HepG2 (cell line): ENCODE results near the gene OXLD1. TPM values are rescaled to one million over a fixed set of nuclear protein-coding genes. Genes with fewer than 3 reads are reported as not detected.
A peak's percentile ranks its signal among the peaks of the same experiment; 100 is the strongest.

Experiments
- BCL6 ChIP-seq: IDR thresholded peaks from 2 replicates; pipeline ENCODE4 v1.6.1; 2016; ENCODE audit warnings: missing genetic modification reagents, missing compliant biosample characterization
- LCORL ChIP-seq, 2 experiments: fragments of 450-650 bp in 1 of 2; sonication (generic) in 1 of 2; formaldehyde crosslinking in 1 of 2; IDR thresholded peaks; 2 replicates each; pipeline versions ENCODE4 v1.5.0 to v1.6.1; 2017 to 2020; ENCODE audit warnings: antibody characterized with exemption in 1 of 2, missing genetic modification reagents in 1 of 2
- MLLT10 ChIP-seq: sonication (generic); formaldehyde crosslinking; IDR thresholded peaks from 2 replicates; pipeline ENCODE4 v1.4.0; 2020; ENCODE audit warnings: missing genetic modification reagents
- MXD4 ChIP-seq: IDR thresholded peaks from 2 replicates; pipeline ENCODE4 v1.6.1; 2016; ENCODE audit warnings: mild to moderate bottlenecking, missing biosample characterization, missing genetic modification reagents
- NFE2 ChIP-seq: sonication (generic); formaldehyde crosslinking; IDR thresholded peaks from 2 replicates; pipeline ENCODE4 v1.4.0; 2020; ENCODE audit warnings: missing genetic modification reagents
- POGZ ChIP-seq: sonication (generic); formaldehyde crosslinking; IDR thresholded peaks from 2 replicates; pipeline ENCODE4 v1.4.0; 2020; ENCODE audit warnings: mild to moderate bottlenecking, missing genetic modification reagents
- PRDM15 ChIP-seq: sonication (generic); formaldehyde crosslinking; IDR thresholded peaks from 2 replicates; pipeline ENCODE4 v1.4.0; 2020; ENCODE audit warnings: missing genetic modification reagents
- SOX6 ChIP-seq, 2 experiments: fragments of 450-650 bp in 1 of 2; sonication (generic) in 1 of 2; formaldehyde crosslinking in 1 of 2; IDR thresholded peaks; 2 replicates each; pipeline versions ENCODE4 v1.4.0 to v1.6.1; 2017 to 2020; ENCODE audit warnings: antibody characterized with exemption in 1 of 2, mild to moderate bottlenecking in 1 of 2, missing genetic modification reagents in 1 of 2
- TFE3 ChIP-seq: IDR thresholded peaks from 2 replicates; pipeline ENCODE4 v1.6.1; 2016
- ZIK1 ChIP-seq: sonication (generic); formaldehyde crosslinking; IDR thresholded peaks from 2 replicates; pipeline ENCODE4 v1.5.0; 2020; ENCODE audit warnings: mild to moderate bottlenecking, low read depth, missing genetic modification reagents, borderline replicate concordance
- ZNF274 ChIP-seq: sonication (generic); formaldehyde crosslinking; IDR thresholded peaks from 2 replicates; pipeline ENCODE4 v1.5.1; 2020; ENCODE audit warnings: mild to moderate bottlenecking, missing genetic modification reagents
- ZNF572 ChIP-seq: sonication (generic); formaldehyde crosslinking; IDR thresholded peaks from 2 replicates; pipeline ENCODE4 v1.5.1; 2020; ENCODE audit warnings: mild to moderate bottlenecking, missing genetic modification reagents
- ZNF598 ChIP-seq: sonication (generic); formaldehyde crosslinking; IDR thresholded peaks from 2 replicates; pipeline ENCODE4 v1.5.1; 2020; ENCODE audit warnings: mild to moderate bottlenecking, missing genetic modification reagents, borderline replicate concordance
- ZNF784 ChIP-seq: sonication (generic); formaldehyde crosslinking; IDR thresholded peaks from 2 replicates; pipeline ENCODE4 v1.5.1; 2020; ENCODE audit warnings: missing genetic modification reagents, mild to moderate bottlenecking, borderline replicate concordance
- ZNF800 ChIP-seq: sonication (generic); formaldehyde crosslinking; IDR thresholded peaks from 2 replicates; pipeline ENCODE4 v1.4.0; 2020; ENCODE audit warnings: missing genetic modification reagents
- ZUFSP ChIP-seq: sonication (generic); formaldehyde crosslinking; IDR thresholded peaks from 2 replicates; pipeline ENCODE4 v1.9.0; 2021; ENCODE audit warnings: missing genetic modification reagents, mild to moderate bottlenecking, borderline replicate concordance
- polyA plus RNA-seq, 8 experiments: library from polyadenylated mRNA; depleted of rRNA in 3 of 8; stranded (reverse) in 7 of 8; unstranded in 1 of 8; fragments of >200 nt; fragmentation: Illumina TruSeq in 4 of 8; extraction: Trizol in 4 of 8; gene quantifications; 2 replicates each; pipeline versions ENCODE4 v1.2.1 to v1.2.3, GENCODE V29; 2011 to 2016; ENCODE audit warnings: low read depth in 4 of 8, missing spikeins in 1 of 8, mixed read lengths in 1 of 8; ENCODE audit not compliant: insufficient read depth in 1 of 8
- total RNA-seq, 5 experiments: library from RNA; depleted of rRNA; stranded (reverse); fragments of >200 nt; fragmentation: Illumina TruSeq; extraction: Trizol; gene quantifications; 2 replicates each; pipeline ENCODE4 v1.2.3, GENCODE V29; 2016; ENCODE audit warnings: low read depth in 1 of 5

Gene OXLD1
- total and polyA plus RNA-seq, 2 of the 13 experiments (the other 11 are each of a cell fraction or from before 2014, with no cell fraction given): 27.1 to 37.5 TPM

- TF ChIP-seq LCORL (IDR thresholded peaks at IDR 0.05) (no peak), LCORL (CRISPR knock-in tag; IDR thresholded peaks at IDR 0.05) (peak; percentile 81; the same call in 1 of the 2 replicates), SOX6 (IDR thresholded peaks at IDR 0.05) (no peak), SOX6 (CRISPR knock-in tag; IDR thresholded peaks at IDR 0.05) (peak; percentile 71), ZNF572 (no peak; the same call in 1 of the 2 replicates), ZNF274 (peak; percentile 88; the same call in 1 of the 2 replicates), ZNF598 (CRISPR knock-in tag) (0 out of 2 replicates have a peak, but pooled peaks have one; percentile 23), MXD4 (peak; percentile 96), ZNF800 (CRISPR knock-in tag) (no peak; the same call in 1 of the 2 replicates), ZNF784 (peak; percentile 84; the same call in 1 of the 2 replicates), PRDM15 (peak; percentile 54; the same call in 1 of the 2 replicates), ZIK1 (CRISPR knock-in tag) (peak; percentile 96), NFE2 (CRISPR knock-in tag) (no peak), BCL6 (CRISPR knock-in tag) (peak; percentile 71; the same call in 1 of the 2 replicates), ZUFSP (CRISPR knock-in tag) (no peak), MLLT10 (no peak), POGZ (peak; percentile 93), TFE3 (CRISPR knock-in tag) (peak; percentile 87)
Observed at GRCh38 chr17:81702934-81703746, 36.7 kb upstream of the OXLD1 start, which contains the start of gene MRPL12 (continued).
